Renal cortex interstitium (tissue), 11 donors: ENCODE results near the gene MYL6. TPM values are rescaled to one million over a fixed set of nuclear protein-coding genes. Genes with fewer than 3 reads are reported as not detected.
"Not testable (repeated sequence)": the region's sequence is repeated elsewhere in the genome, so short reads cannot be mapped to it uniquely, and the experiment has no call there.

Source experiments
- DNase-seq, 11 donors: peaks; one replicate each; pipeline ENCODE4 v3.0.0-alpha.2; 2013; ENCODE audit warnings: low read depth in 9 of 11, low spot score in 4 of 11; ENCODE audit errors: extremely low read depth in 1 of 11
- polyA plus RNA-seq, 3 donors: library from polyadenylated mRNA; unstranded; fragments of 120-200 nt; gene quantifications; one replicate each; pipeline ENCODE4 v1.2.1, GENCODE V29; 2013; ENCODE audit not compliant: insufficient read length in 3 of 3

The MYL6 gene
- polyA plus RNA-seq, 3 donors: 1,550 to 2,060 (median 1,865) TPM

DNA sequence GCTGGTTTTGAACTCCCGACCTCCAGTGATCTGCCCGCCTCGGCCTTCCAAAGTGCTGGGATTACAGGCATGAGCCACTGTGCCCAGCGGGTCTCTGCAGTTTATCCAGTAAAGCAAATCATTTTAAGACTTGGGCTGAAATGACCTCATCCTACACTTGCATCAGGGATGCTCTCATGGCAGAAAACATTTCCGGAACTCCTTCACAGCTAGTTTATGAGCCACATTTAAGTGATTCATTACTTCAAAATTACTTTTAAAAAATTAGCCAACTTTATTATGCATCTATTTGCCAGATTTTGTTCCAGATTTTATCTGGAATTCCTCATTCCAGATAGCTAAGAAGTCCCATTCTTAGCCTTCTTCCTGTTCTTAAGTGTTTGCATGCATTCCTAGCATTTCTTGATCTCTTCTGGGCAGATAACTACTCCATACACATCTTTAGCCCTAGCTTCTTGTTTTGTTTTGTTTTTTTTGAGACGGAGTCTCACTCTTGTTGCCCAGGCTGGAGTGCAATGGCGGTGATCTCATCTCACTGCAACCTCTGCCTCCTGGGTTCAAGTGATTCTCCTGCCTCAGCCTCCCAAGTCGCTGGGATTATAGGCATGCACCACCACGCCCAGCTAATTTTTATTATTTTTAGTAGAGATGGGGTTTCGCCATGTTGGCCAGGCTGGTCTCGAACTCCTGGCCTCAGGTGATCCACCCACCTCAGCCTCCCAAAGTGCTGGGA lies 38.8 kb downstream of the MYL6 start:
- not testable (repeated sequence) for DNase-seq

DNA sequence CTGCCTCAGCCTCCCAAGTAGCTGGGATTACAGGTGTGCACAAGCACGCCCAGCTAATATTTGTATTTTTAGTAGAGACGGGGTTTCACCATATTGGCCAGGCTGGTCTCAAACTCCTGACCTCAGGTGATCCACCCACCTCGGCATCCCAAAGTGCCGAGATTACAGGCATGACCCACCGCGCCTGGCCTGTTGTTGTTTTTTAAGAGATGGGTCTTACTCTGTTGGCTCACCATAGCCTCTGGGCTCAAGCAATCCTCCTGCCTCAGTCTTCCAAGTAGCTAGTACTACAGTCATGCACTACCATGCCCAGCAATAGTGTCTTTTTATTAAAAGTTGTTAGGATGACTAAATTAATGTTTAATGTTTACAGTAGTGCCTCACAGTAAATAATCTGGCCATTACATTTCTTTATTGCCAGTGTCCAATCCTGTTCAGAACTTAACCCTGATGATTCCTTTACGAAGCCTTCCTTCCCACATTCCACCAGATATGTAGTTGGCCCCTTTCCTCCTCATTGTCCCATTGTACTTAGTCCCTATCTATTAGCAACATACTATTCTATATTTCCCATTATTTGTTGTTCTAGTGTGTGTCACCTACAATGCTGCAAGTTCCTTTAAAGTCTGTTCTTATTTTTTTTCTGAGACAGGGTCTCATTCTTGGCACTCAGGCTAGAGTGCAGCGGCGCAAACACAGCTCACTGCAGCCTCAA lies 39.9 kb downstream of the MYL6 start:
- DNase-seq: no peak

DNA sequence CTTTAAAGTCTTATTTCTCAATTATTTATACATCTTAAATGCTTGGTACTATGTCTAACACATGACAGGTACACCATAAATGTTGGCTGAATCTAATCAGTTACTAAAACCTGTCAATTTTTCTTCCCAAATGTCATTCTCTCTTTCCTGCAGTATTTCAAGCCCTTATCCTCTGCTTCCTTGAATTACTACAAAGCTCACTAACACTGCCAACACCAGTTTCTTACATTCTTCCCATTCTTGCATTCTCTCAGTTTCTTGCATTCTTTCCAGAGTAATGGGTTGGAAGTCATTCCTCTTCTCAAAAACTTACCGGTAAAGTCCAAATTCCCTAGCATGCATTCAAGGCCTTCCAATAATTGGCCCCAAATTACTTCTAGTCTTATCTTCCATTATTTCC lies 40.7 kb downstream of the MYL6 start:
- DNase-seq: no peak

DNA sequence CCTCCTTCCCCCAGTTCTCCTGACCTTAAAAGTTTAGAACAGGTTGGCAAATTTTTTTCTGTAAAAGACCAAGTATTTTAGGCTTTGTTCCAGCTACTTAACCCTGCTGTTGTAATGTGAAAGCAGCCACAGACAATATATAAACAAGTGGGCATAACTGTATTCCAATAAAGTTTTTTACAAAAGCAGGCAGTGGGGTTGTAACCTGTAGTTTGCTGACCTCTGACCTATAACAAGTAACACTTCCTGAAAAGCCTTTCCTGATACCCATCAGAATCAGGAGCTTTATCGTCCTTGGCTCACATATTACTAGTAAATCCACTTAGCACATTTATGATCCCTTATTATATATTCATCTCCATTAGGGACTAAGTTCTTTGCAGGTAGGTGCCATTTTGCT lies 44.2 kb downstream of the MYL6 start:
- DNase-seq: no peak

DNA sequence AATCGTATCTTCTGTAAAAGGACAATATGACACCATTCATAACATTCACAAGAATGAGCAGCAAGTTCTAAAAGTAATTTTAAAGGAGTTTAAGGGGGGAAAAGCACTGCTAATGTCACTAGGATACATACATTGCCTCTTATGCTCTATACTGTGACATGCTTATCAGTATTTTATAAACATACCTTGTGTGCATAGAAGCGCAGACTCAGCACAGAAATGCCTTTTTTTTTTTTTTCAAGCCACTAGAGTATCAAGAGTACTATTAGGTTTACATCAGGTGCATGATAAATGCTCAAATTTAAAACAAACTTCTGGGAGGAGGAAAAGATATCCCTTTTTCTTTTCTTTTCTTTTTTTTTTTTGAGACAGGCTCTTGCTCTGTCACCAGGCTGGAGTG lies 44.7 kb downstream of the MYL6 start:
- DNase-seq: no peak

DNA sequence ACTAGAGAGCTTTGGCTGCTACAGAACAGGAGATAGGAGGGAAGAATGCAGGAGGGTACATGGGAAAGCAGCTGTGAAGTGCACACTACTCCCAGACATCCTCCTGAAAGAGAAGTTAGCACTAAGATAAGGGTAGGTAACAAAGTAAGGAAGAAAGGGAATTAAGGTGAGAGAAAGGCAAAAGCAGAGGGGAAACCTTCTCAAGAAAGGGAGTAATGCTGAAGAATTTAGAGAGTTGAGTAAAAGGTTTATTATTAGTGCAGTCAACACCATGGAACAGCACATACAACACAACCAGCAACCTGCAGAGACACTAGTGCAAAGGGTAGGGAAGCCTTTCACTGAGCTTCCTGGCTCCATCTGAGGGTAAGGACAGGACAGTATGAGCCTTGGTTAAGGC lies 46.1 kb downstream of the MYL6 start:
- DNase-seq: no peak

DNA sequence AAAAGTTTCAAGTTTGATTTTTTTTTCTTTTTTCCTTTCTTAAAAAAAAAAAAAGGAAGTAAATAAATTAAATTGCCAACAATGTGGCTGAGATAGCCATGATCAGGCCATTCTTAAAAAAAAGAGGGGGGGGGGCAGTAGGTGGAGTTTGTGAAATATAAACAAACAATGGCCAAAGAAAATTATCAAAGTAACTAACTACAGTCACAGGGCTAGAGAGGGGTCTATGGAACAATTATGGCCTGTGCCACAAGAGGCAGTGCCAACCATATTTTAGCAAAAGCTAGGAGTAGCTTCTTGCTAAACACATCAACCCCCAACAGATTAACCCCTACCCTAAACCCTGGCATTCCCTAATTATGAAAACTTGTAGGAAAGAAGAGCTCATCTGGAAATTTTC lies 47.3 kb downstream of the MYL6 start:
- DNase-seq: no peak

DNA sequence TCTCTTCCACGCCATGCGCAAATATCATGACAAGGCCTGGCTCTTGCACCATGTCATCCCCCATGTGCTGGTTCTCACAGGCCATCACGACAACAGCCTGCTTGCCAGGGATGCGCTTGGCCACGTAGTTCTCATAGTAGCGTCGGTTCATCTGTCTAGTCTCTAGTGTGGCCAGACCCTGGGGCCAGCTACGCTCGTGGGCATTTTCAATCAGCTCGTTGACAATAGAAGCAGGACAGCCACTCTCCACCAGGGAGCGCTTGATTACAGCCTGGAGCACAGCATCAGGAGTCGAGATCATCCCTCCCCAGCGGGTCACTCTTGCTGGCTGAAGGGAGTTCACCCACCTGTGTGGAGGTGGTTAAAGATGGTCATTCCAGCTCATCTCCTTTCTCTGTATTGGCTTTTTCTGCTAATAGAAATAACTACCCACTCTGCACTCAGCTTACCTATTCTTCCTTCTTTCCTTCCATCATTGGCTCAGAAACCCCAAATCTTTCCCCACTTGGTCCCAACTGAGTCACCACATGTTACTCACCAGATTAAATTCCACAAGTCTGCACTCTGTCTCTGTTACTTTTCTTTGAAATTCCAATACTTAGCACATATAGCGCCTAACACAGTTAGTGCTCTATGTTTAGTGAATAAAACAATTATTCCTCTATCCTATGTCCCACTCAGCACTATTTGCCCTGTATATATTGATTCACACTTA lies 48.5 kb downstream of the MYL6 start:
- DNase-seq: no peak

DNA sequence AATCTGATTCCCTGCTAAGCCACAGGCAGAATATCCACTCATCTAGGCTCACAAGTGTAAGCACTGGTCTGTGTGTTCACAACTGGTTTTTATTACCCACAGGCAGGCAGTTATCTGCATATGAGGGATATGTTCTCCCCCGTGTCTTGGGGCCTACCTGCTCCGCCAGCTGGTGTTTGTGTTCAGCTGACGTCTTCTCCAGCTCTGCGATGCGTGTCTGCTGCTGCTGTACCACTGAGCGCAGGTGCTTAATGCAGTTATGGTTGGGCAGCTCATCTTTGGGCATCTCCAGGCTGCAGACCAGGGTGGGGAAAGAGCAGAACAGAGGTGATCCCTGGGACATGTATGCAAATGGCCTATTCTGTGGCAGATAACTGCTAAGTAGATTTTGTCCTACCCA lies 49.8 kb downstream of the MYL6 start:
- DNase-seq: no peak

Other genes with a start within 250 kb of the MYL6 start
- gene PYM1, start 230.5 kb upstream of the MYL6 start, polyA plus RNA-seq: 10 to 100 TPM; 32.3 to 40.0 (median 37.5) TPM
- 10 to 100 TPM; 15.5 to 22.8 (median 19.9) TPM for gene DGKA, start 227.2 kb upstream of the MYL6 start, polyA plus RNA-seq
- gene PMEL, start 192.3 kb upstream of the MYL6 start, polyA plus RNA-seq: 1 to 10 TPM; 3.1 to 5.3 (median 3.4) TPM
- gene CDK2, start 191.5 kb upstream of the MYL6 start, polyA plus RNA-seq: 10 to 100 TPM; 59.1 to 65.3 (median 64.1) TPM
- gene RAB5B, start 184.3 kb upstream of the MYL6 start, polyA plus RNA-seq: 100 to 1,000 TPM; 148 to 170 (median 158) TPM
- gene SUOX, start 161.1 kb upstream of the MYL6 start, polyA plus RNA-seq: 10 to 100 TPM; 43.0 to 54.2 (median 47.8) TPM
- gene IKZF4, start 137.3 kb upstream of the MYL6 start, polyA plus RNA-seq: 10 to 100 TPM; 16.5 to 21.1 (median 16.6) TPM
- 100 to 1,000 TPM; 121 to 498 (median 375) TPM for gene RPS26, start 116.4 kb upstream of the MYL6 start, polyA plus RNA-seq
- gene ERBB3, start 78.2 kb upstream of the MYL6 start, polyA plus RNA-seq: 100 to 1,000 TPM in 1 of 3 donors, 10 to 100 TPM in 2; 73.5 to 119 (median 96.1) TPM
- gene PA2G4, start 53.8 kb upstream of the MYL6 start, polyA plus RNA-seq: 100 to 1,000 TPM; 138 to 175 (median 171) TPM
- gene RPL41, start 41.7 kb upstream of the MYL6 start, polyA plus RNA-seq: 1,000 to 10,000 TPM; 4,378 to 5,767 (median 5,294) TPM
- 1 to 10 TPM; 5.1 to 6.5 (median 5.8) TPM for gene ZC3H10, start 40.1 kb upstream of the MYL6 start, polyA plus RNA-seq
- gene ESYT1, start 30.1 kb upstream of the MYL6 start, polyA plus RNA-seq: 10 to 100 TPM; 73.7 to 87.2 (median 78.8) TPM
- 100 to 1,000 TPM; 164 to 191 (median 165) TPM for gene MYL6B, start 5.8 kb upstream of the MYL6 start, polyA plus RNA-seq
- gene SMARCC2, start 31.1 kb downstream of the MYL6 start, polyA plus RNA-seq: 100 to 1,000 TPM; 130 to 141 (median 134) TPM
- gene RNF41, start 63.6 kb downstream of the MYL6 start, polyA plus RNA-seq: 10 to 100 TPM; 43.4 to 44.4 (median 44.1) TPM
- 10 to 100 TPM; 27.4 to 33.1 (median 28.9) TPM for gene NABP2, start 66.0 kb downstream of the MYL6 start, polyA plus RNA-seq
- 10 to 100 TPM; 50.6 to 79.4 (median 62.5) TPM for gene SLC39A5, start 71.7 kb downstream of the MYL6 start, polyA plus RNA-seq
- gene ANKRD52, start 100.0 kb downstream of the MYL6 start, polyA plus RNA-seq: 10 to 100 TPM; 29.8 to 38.7 (median 34.0) TPM
- 10 to 100 TPM; 14.4 to 22.1 (median 19.0) TPM for gene COQ10A, start 108.6 kb downstream of the MYL6 start, polyA plus RNA-seq
- 100 to 1,000 TPM; 192 to 212 (median 204) TPM for gene CS, start 142.0 kb downstream of the MYL6 start, polyA plus RNA-seq
- 100 to 1,000 TPM; 140 to 161 (median 159) TPM for gene CNPY2, start 157.6 kb downstream of the MYL6 start, polyA plus RNA-seq
- 100 to 1,000 TPM in 1 of 3 donors, 10 to 100 TPM in 2; 82.0 to 113 (median 93.7) TPM for gene PAN2, start 175.6 kb downstream of the MYL6 start, polyA plus RNA-seq
- gene IL23A, start 180.5 kb downstream of the MYL6 start, polyA plus RNA-seq: 1 to 10 TPM in 1 of 3 donors, under 1 TPM in 2; 0.67 to 1.2 (median 0.78) TPM
- gene STAT2, start 201.7 kb downstream of the MYL6 start, polyA plus RNA-seq: 100 to 1,000 TPM in 1 of 3 donors, 10 to 100 TPM in 2; 84.6 to 152 (median 96.8) TPM
- gene APOF, start 204.5 kb downstream of the MYL6 start, polyA plus RNA-seq: under 1 TPM in 2 of 3 donors, not detected in 1; 0.13 to 0.20 TPM